Osteoblast (primary cell): ENCODE results near the gene TENM4. TPM values are rescaled to one million over a fixed set of nuclear protein-coding genes. Genes with fewer than 3 reads are reported as not detected.

ENCODE experiments used
- DNase-seq: peaks from one replicate; pipeline ENCODE4 v3.0.0; 2011; ENCODE audit warnings: low spot score, mixed read lengths; ENCODE audit not compliant: insufficient read length; ENCODE audit errors: missing footprints
- H2AFZ ChIP-seq: 2 replicates; pipeline ENCODE4 v1.6.0; 2011; ENCODE audit warnings: mild to moderate bottlenecking, low read length
- H3K27ac ChIP-seq: 2 replicates; pipeline ENCODE4 v1.5.1; 2011; ENCODE audit warnings: mild to moderate bottlenecking, low read depth, low read length, moderate library complexity
- H3K27me3 ChIP-seq: 2 replicates; pipeline ENCODE4 v1.6.0; 2012; ENCODE audit warnings: mild to moderate bottlenecking, control low read depth, inconsistent platforms, low read length, moderate library complexity; ENCODE audit not compliant: insufficient read depth
- H3K36me3 ChIP-seq: 2 replicates; pipeline ENCODE4 v1.5.1; 2011; ENCODE audit warnings: mild to moderate bottlenecking, low read length, control low read depth, moderate library complexity; ENCODE audit not compliant: insufficient read depth
- H3K4me1 ChIP-seq: 2 replicates; pipeline ENCODE4 v1.5.1; 2011; ENCODE audit warnings: mild to moderate bottlenecking, low read length, control low read depth, moderate library complexity; ENCODE audit not compliant: insufficient read depth
- H3K4me2 ChIP-seq: 2 replicates; pipeline ENCODE4 v1.6.0; 2011; ENCODE audit warnings: mild to moderate bottlenecking, low read length; ENCODE audit not compliant: insufficient read depth
- H3K4me3 ChIP-seq: fragments of 200-600 bp; sonication (generic); 3 replicates; pipeline ENCODE4 v1.5.1; 2012; ENCODE audit warnings: mild to moderate bottlenecking, low read length, inconsistent platforms; ENCODE audit not compliant: insufficient read depth
- H3K79me2 ChIP-seq: 2 replicates; pipeline ENCODE4 v1.6.0; 2012; ENCODE audit warnings: mild to moderate bottlenecking, low read length, control low read depth, inconsistent platforms; ENCODE audit not compliant: insufficient read depth
- H3K9me3 ChIP-seq: 2 replicates; pipeline ENCODE4 v1.5.1; 2011; ENCODE audit warnings: low read depth, low read length, control low read depth
- H4K20me1 ChIP-seq: 2 replicates; pipeline ENCODE4 v1.6.0; 2012; ENCODE audit warnings: mild to moderate bottlenecking, low read length, control low read depth; ENCODE audit not compliant: insufficient read depth
- CTCF ChIP-seq: IDR thresholded peaks from 2 replicates; pipeline ENCODE4 v1.5.1; 2011; ENCODE audit warnings: mild to moderate bottlenecking, low read depth, low read length, moderate library complexity; ENCODE audit errors: extremely low read depth
- total RNA-seq: library from RNA; depleted of rRNA; stranded (reverse); fragments of >200 nt; gene quantifications from 2 replicates; pipeline ENCODE4 v1.2.3, GENCODE V29; 2012

TENM4 gene
- total RNA-seq, 1 donor, result 63.3 TPM

- H4K20me1 ChIP-seq, result no peaks in the 10 kb centered on the region
- H3K79me2 ChIP-seq, result no peaks in the 10 kb centered on the region
- TF ChIP-seq CTCF, result no peak
- H3K4me1 ChIP-seq, result no peaks in the 10 kb centered on the region
- H3K27me3 ChIP-seq, result no peaks in the 10 kb centered on the region
- no peak overlapping the region for H3K27ac ChIP-seq
- no peak overlapping the region for H3K4me3 ChIP-seq
- H3K36me3 ChIP-seq, result no peaks in the 10 kb centered on the region
- H3K9me3 ChIP-seq, result no peaks in the 10 kb centered on the region
- H3K4me2 ChIP-seq, result no peak overlapping the region
- no peak overlapping the region for H2AFZ ChIP-seq
- DNase-seq, result no peak
These were observed 78.0 kb downstream of the TENM4 start for GRCh38 chr11:79362821-79363220.

DNA sequence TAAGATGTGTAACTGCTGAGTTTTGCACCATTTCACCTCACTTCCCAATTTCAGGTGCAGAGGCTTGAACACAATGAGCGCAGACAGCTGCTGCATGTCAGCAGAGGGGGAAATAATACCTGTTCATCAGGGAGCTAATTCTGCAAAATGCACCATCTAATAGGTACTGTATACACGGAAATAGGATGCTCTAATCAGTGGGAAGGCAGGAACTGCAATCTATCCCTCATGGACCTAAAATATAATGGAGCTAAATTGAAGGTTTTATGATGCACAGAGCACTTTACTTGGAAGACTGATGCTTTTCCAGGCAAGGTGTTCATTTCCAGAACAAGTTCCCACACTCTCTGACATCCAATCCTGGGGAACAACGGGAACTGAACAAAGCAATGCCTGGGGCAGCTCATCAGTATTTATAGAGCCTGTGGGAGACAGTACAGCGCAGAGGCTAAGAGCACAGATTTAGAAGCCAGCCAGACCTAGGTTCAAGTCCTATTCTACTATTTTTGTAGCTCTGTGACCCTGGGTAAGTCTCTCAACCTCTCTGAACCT, 78.5 kb downstream of the TENM4 start:
- Histone ChIP-seq H4K20me1 (no peaks in the 10 kb centered on the region), H3K36me3 (no peaks in the 10 kb centered on the region), H3K79me2 (no peaks in the 10 kb centered on the region), H3K4me3 (no peak overlapping the region), H3K4me2 (no peak overlapping the region), H3K27ac (no peak overlapping the region), H3K9me3 (no peaks in the 10 kb centered on the region), H3K4me1 (no peaks in the 10 kb centered on the region), H3K27me3 (no peaks in the 10 kb centered on the region), H2AFZ (no peak overlapping the region)
- TF ChIP-seq CTCF, result no peak
- DNase-seq, result no peak

DNA sequence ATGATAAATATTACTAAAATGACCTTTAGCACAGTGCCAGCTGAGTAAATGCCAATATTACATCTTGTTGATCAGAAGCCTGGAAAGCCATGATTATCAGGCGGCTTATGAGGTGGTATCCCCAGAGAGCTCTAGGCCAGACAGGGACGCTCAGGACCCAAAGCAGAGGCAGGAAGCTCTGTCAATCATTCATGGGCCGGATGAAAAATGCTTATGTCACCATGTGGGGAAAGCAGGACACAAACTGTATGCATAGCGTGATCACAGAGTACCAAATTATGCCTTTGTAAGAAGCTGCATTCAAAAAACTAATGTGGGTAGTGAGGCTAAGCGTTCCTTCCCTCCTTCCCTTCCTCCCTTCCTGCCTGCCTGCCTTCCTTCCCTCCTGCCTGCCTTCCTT, 82.6 kb downstream of the TENM4 start:
- no peak for TF ChIP-seq CTCF
- Histone ChIP-seq H3K27ac (no peak overlapping the region), H3K4me3 (no peak overlapping the region), H3K9me3 (no peaks in the 10 kb centered on the region), H3K4me2 (no peak overlapping the region), H3K4me1 (no peaks in the 10 kb centered on the region), H3K36me3 (no peaks in the 10 kb centered on the region), H3K79me2 (no peaks in the 10 kb centered on the region), H2AFZ (no peak overlapping the region), H4K20me1 (no peaks in the 10 kb centered on the region), H3K27me3 (no peaks in the 10 kb centered on the region)
- no peak for DNase-seq

- Histone ChIP-seq H3K79me2 (no peaks in the 10 kb centered on the region), H3K4me3 (no peak overlapping the region), H4K20me1 (no peaks in the 10 kb centered on the region), H3K9me3 (no peaks in the 10 kb centered on the region), H3K27ac (no peak overlapping the region), H2AFZ (no peak overlapping the region), H3K4me2 (no peak overlapping the region), H3K27me3 (no peaks in the 10 kb centered on the region), H3K4me1 (no peaks in the 10 kb centered on the region), H3K36me3 (no peaks in the 10 kb centered on the region)
- TF ChIP-seq CTCF, result no peak
- DNase-seq, result no peak
These were observed 87.1 kb downstream of the TENM4 start for GRCh38 chr11:79353706-79354105.
